A673 (cell line): ENCODE data around the gene EML6. TPM values are rescaled to one million over a fixed set of nuclear protein-coding genes. Genes with fewer than 3 reads are reported as not detected.

Experiments used
- BruUV-seq: library from RNA; stranded (reverse); fragments of 400-500 nt; replicated peaks from 2 replicates; lab custom pipeline; 2021; lab: Mats Ljungman, UMichigan
- CTCF ChIA-PET: fragments of 300-600 bp; sonication (Branson Sonifier 250); formaldehyde crosslinking; loops from one replicate; lab custom pipeline; 2022; ENCODE audit warnings: antibody characterized with exemption; lab: Charles Lee
- POLR2A ChIA-PET: fragments of 300-600 bp; sonication (Branson Sonifier 250); formaldehyde crosslinking; loops from one replicate; lab custom pipeline; 2022; ENCODE audit warnings: antibody characterized with exemption; ENCODE audit not compliant: low non-redundant PET; lab: Charles Lee
- DNase-seq: peaks from one replicate; pipeline ENCODE4 v3.0.0-alpha.2; 2015; ENCODE audit warnings: low spot score
- H3K27ac ChIP-seq: fragments of 200-600 bp; sonication (generic); 2 replicates; pipeline ENCODE4 v1.5.1; 2016; ENCODE audit warnings: mixed run types, low read depth, mild to moderate bottlenecking, mixed read lengths, antibody characterized with exemption, low read length; ENCODE audit not compliant: poor library complexity, severe bottlenecking
- H3K27me3 ChIP-seq: fragments of 200-600 bp; sonication (generic); replicated peaks from 2 replicates; pipeline ENCODE4 v1.6.1; 2017; ENCODE audit warnings: mixed run types, low read depth, mild to moderate bottlenecking, mixed read lengths, antibody characterized with exemption, low read length; ENCODE audit not compliant: insufficient read depth, poor library complexity
- H3K36me3 ChIP-seq: fragments of 200-600 bp; sonication (generic); 2 replicates; pipeline ENCODE4 v1.6.1; 2016; ENCODE audit warnings: mixed run types, mild to moderate bottlenecking, mixed read lengths, antibody characterized with exemption, low read length; ENCODE audit not compliant: insufficient read depth, poor library complexity, severe bottlenecking
- H3K4me1 ChIP-seq: fragments of 200-600 bp; sonication (generic); 2 replicates; pipeline ENCODE4 v1.6.1; 2017; ENCODE audit warnings: mixed run types, mild to moderate bottlenecking, mixed read lengths, antibody characterized with exemption, low read length; ENCODE audit not compliant: insufficient read depth, poor library complexity, severe bottlenecking
- H3K4me3 ChIP-seq: fragments of 200-600 bp; sonication (generic); 2 replicates; pipeline ENCODE4 v1.5.1; 2016; ENCODE audit warnings: low read depth, mixed run types, mild to moderate bottlenecking, mixed read lengths, low read length; ENCODE audit not compliant: poor library complexity, severe bottlenecking
- H3K9me3 ChIP-seq: fragments of 200-600 bp; sonication (generic); 2 replicates; pipeline ENCODE4 v1.6.1; 2016; ENCODE audit warnings: mixed run types, low read depth, mild to moderate bottlenecking, mixed read lengths, antibody characterized with exemption, low read length; ENCODE audit not compliant: poor library complexity, severe bottlenecking
- CTCF ChIP-seq: fragments of 300-800, 200-600 bp; sonication (generic); conservative IDR thresholded peaks from 2 replicates; pipeline ENCODE4 v1.5.1; 2017; ENCODE audit warnings: low read depth, mild to moderate bottlenecking, antibody characterized with exemption, low read length, moderate library complexity, mixed read lengths
- EZH2 ChIP-seq: fragments of 200-600 bp; sonication (generic); IDR thresholded peaks from 2 replicates; pipeline ENCODE4 v1.6.1; 2017; ENCODE audit warnings: borderline replicate concordance, low read depth, mild to moderate bottlenecking, mixed read lengths, antibody characterized with exemption, low read length; ENCODE audit not compliant: poor library complexity, severe bottlenecking
- intact Hi-C: fragments of 100-400 bp; cut with micrococcal nuclease; formaldehyde crosslinking; loops from one replicate; pipeline ENCODE4 v1.10.0; 2022; ENCODE audit not compliant: unreplicated experiment
- total RNA-seq: library from RNA; stranded (reverse); gene quantifications from 2 replicates; pipeline ENCODE4 v1.2.3, GENCODE V29; 2021

The EML6 gene
- total RNA-seq, 1 experiment from 2014 or later, result 1.9 TPM

GRCh38 chr2:54787755-54788366 is 64.4 kb downstream of the EML6 start:
- no peak for TF ChIP-seq EZH2
- TF ChIP-seq CTCF, result no peak
- H3K4me3 ChIP-seq, result no peak overlapping the region
- ChIA-PET CTCF (no interaction called here), POLR2A (no interaction called here)
- no peaks in the 10 kb centered on the region for H3K36me3 ChIP-seq
- H3K27ac ChIP-seq, result no peak overlapping the region
- H3K27me3 ChIP-seq, result no peaks in the 10 kb centered on the region
- BruUV-seq, result no TSS peak
- intact Hi-C loops, result no loop called here
- no peaks in the 10 kb centered on the region for H3K4me1 ChIP-seq
- no peaks in the 10 kb centered on the region for H3K9me3 ChIP-seq
- no peak for DNase-seq

GRCh38 chr2:54789878-54790277 is 66.4 kb downstream of the EML6 start:
- no peak overlapping the region for H3K4me3 ChIP-seq
- DNase-seq, result no peak
- no peaks in the 10 kb centered on the region for H3K9me3 ChIP-seq
- TF ChIP-seq EZH2, result no peak
- TF ChIP-seq CTCF, result no peak
- intact Hi-C loops, result no loop called here
- BruUV-seq, result no TSS peak
- no peaks in the 10 kb centered on the region for H3K4me1 ChIP-seq
- POLR2A ChIA-PET, result no interaction called here
- no peaks in the 10 kb centered on the region for H3K36me3 ChIP-seq
- no peak overlapping the region for H3K27ac ChIP-seq
- H3K27me3 ChIP-seq, result no peaks in the 10 kb centered on the region
- CTCF ChIA-PET, result no interaction called here

GRCh38 chr2:54791831-54792230 is 68.4 kb downstream of the EML6 start:
- Histone ChIP-seq H3K27ac (no peak overlapping the region), H3K36me3 (no peaks in the 10 kb centered on the region), H3K4me1 (no peaks in the 10 kb centered on the region), H3K4me3 (no peak overlapping the region), H3K27me3 (no peaks in the 10 kb centered on the region), H3K9me3 (no peaks in the 10 kb centered on the region)
- TF ChIP-seq EZH2 (no peak), CTCF (no peak)
- POLR2A ChIA-PET, result no interaction called here
- no peak for DNase-seq
- no TSS peak for BruUV-seq
- intact Hi-C loops, result no loop called here
- CTCF ChIA-PET, result no interaction called here
